Right cardiac atrium (tissue), 5 donors: Measurements from ENCODE around the gene GNAT2. TPM values are rescaled to one million over a fixed set of nuclear protein-coding genes. Genes with fewer than 3 reads are reported as not detected.

Experiments
- ATAC-seq, 2 donors: fragments of 200-7000 bp; cut with Tn5 transposase; one replicate each; pipeline versions ENCODE4 v1.8.0 to v1.9.1; 2020; ENCODE audit warnings: moderate library complexity in 2 of 2, mild to moderate bottlenecking in 1 of 2
- DNase-seq, 3 donors: peaks; one replicate each; pipeline ENCODE4 v3.0.0-alpha.2; 2020
- H3K27ac ChIP-seq: one replicate; pipeline ENCODE4 v1.5.1; 2013; ENCODE audit warnings: mild to moderate bottlenecking, low read length, control low read depth, moderate library complexity
- H3K27me3 ChIP-seq: one replicate; pipeline ENCODE4 v1.6.1; 2013; ENCODE audit not compliant: control insufficient read depth, insufficient read depth
- H3K4me1 ChIP-seq: one replicate; pipeline ENCODE4 v1.6.1; 2013; ENCODE audit warnings: low read length; ENCODE audit not compliant: control insufficient read depth, insufficient read depth
- H3K4me3 ChIP-seq: one replicate; pipeline ENCODE4 v1.5.1; 2013; ENCODE audit warnings: low read length, control low read depth
- H3K9me3 ChIP-seq: one replicate; pipeline ENCODE4 v1.6.1; 2013; ENCODE audit warnings: low read length; ENCODE audit not compliant: control insufficient read depth
- WGBS: extraction: QIAGEN DNeasy Blood & Tissue Kit; methylation state at CpG from one replicate; pipeline ENCODE4 v1.1.7; 2013; 5-methylcytosine and 5-hydroxymethylcytosine counted together
- intact Hi-C, 4 donors: fragments of 100-400 bp; cut with DNase I; formaldehyde crosslinking; loops; one replicate each; pipeline versions ENCODE4 v1.11.0 to v1.14.0; 2022 to 2023
- polyA plus RNA-seq: library from polyadenylated mRNA; stranded (reverse); fragments of 200-250 nt; gene quantifications from one replicate; pipeline ENCODE4 v1.2.3, GENCODE V29; 2013
- total RNA-seq, 4 donors: library from RNA; stranded (reverse); fragmentation: NEBNext Ultra II Directional; extraction: Animal tissue kit (Norgen Biotek cat#: 25700); gene quantifications; one replicate each; pipeline ENCODE4 v1.2.1, GENCODE V29; 2021
- donor health status: healthy with polysubstance abuse.
- donor health status: DM: no; HTN: yes; CAD: no.
- donor health status: DM: no; HTN: no; CAD: no.
- donor health status: DM: no; HTN: yes; CAD: no; lungs with severe emphysema.
- donor health status: DM: yes; HTN: yes; CAD: no.

GNAT2 gene
- total and polyA plus RNA-seq, 5 donors = not detected

- ATAC-seq (peak; percentile 34 to 50), DNase-seq (peak; percentile 60 to 76 (median 69))
- no peaks in the 10 kb centered on the region for H3K9me3 ChIP-seq
- no peaks in the 10 kb centered on the region for H3K27me3 ChIP-seq
- intact Hi-C loops = no loop called here
- peak overlapping the region; percentile 71 for H3K27ac ChIP-seq
- peaks cover 9% of the 10 kb centered on the region for H3K4me1 ChIP-seq
- 0% methylated on average over 9 of the region's 9 CpGs for whole genome bisulfite sequencing
- H3K4me3 ChIP-seq = peak overlapping the region; percentile 76
These were observed 980 bp upstream of the GNAT2 start for GRCh38 chr1:109620401-109620791.

- H3K27ac ChIP-seq = peak overlapping the region; percentile 30
- 47% methylated on average over 9 of the region's 9 CpGs for WGBS
- DNase-seq (peak in 1 of 3 donors; percentile 27), ATAC-seq (no peak)
- no peaks in the 10 kb centered on the region for H3K9me3 ChIP-seq
- H3K4me1 ChIP-seq = peaks cover 9% of the 10 kb centered on the region
- intact Hi-C loops = no loop called here
- no peaks in the 10 kb centered on the region for H3K27me3 ChIP-seq
- peak overlapping the region; percentile 76 for H3K4me3 ChIP-seq
These were observed 498 bp downstream of the GNAT2 start for GRCh38 chr1:109618661-109619575.

DNA sequence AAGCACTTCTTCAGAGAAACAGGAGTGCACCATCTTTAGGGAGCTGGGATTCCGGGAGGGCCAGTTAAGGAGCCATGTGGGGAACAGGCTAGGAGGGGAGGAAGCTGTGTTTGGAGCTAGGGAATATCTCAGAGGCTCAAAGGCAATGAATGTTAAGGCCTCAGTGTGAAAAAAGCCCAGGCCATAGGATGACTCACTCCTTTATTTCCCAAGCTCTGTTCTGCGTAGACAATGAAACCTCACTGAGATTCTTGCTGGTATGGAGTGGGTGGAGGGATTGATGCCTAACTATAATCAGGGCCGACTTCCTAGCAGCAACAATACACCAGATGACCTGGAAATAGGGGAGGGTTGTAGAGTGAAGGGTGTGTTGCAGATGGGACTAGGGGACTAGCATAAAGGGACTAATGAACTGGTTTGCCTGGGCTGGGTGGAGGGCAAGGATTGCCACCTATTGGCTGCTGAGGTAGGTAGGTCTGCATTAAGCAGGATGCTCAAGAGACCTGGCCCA is 2.1 kb downstream of the GNAT2 start:
- whole genome bisulfite sequencing = 51% methylated on average over 3 of the region's 3 CpGs
- H3K27me3 ChIP-seq = no peaks in the 10 kb centered on the region
- H3K4me3 ChIP-seq = no peak overlapping the region
- intact Hi-C loops = no loop called here
- no peaks in the 10 kb centered on the region for H3K9me3 ChIP-seq
- H3K4me1 ChIP-seq = peaks cover 2% of the 10 kb centered on the region
- peak in 1 of 2 donors; percentile 62 for ATAC-seq
- peak in 1 of 3 donors; percentile 18 for DNase-seq
- peak overlapping the region; percentile 21 for H3K27ac ChIP-seq

GRCh38 chr1:109616391-109616790 is 3.0 kb downstream of the GNAT2 start:
- Histone ChIP-seq H3K27me3 (no peaks in the 10 kb centered on the region), H3K27ac (no peak overlapping the region), H3K4me1 (peaks cover 2% of the 10 kb centered on the region), H3K4me3 (no peak overlapping the region), H3K9me3 (no peaks in the 10 kb centered on the region)
- ATAC-seq (no peak), DNase-seq (no peak)
- intact Hi-C loops = no loop called here
- WGBS = 70% methylated on average over 3 of the region's 3 CpGs

GRCh38 chr1:109615879-109616278 is 3.5 kb downstream of the GNAT2 start:
- Histone ChIP-seq H3K4me1 (peaks cover 2% of the 10 kb centered on the region), H3K9me3 (no peaks in the 10 kb centered on the region), H3K4me3 (no peak overlapping the region), H3K27me3 (no peaks in the 10 kb centered on the region), H3K27ac (no peak overlapping the region)
- peak in 1 of 3 donors; percentile 53 for DNase-seq
- 55% methylated on average over 3 of the region's 3 CpGs for WGBS
- intact Hi-C loops = no loop called here
- ATAC-seq = peak in 1 of 2 donors; percentile 7

DNA sequence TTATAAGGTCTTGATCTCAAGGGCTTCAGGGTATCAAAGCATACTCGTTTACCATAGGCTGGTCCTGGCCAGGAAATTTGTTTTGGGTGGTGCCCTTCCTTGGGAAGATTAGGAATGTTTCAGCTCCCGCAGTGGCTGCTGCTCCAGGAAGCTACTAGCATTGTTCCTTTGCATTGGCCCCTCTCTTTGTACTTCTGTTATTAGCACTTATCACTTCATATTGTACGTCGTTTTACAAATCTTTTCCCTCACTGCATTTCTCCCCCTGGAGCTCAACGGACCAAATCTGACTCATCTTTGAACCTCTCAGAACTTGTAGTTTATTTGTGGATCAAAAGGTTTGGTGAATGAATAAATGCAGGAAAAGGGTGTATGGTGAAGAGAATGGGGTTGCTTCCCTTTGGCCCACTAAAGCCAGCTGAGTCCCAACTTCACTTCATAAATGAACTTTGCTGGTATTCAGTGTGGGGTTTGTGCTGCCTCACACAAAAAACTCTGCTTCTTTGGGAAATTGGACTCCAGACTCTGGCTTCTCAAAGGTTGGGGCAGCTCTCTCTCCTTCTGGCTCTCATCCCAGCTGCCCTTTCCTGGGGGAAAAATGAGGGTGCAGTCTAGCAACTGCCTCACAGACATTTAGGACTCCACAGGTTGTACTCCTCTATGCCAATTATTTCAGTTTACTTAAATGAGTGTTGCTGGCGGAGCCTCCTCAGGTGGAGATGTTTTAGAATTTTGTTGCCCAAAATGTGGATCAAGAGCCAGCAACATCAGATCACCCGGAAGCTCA is 5.9 kb downstream of the GNAT2 start:
- H3K27me3 ChIP-seq = no peaks in the 10 kb centered on the region
- H3K27ac ChIP-seq = no peak overlapping the region
- H3K9me3 ChIP-seq = no peaks in the 10 kb centered on the region
- no peak overlapping the region for H3K4me3 ChIP-seq
- DNase-seq = peak in 1 of 3 donors; percentile 21
- WGBS = 50% methylated on average over 7 of the region's 7 CpGs
- intact Hi-C loops = no loop called here
- peak in 1 of 2 donors; percentile 65 for ATAC-seq
- H3K4me1 ChIP-seq = no peaks in the 10 kb centered on the region

DNA sequence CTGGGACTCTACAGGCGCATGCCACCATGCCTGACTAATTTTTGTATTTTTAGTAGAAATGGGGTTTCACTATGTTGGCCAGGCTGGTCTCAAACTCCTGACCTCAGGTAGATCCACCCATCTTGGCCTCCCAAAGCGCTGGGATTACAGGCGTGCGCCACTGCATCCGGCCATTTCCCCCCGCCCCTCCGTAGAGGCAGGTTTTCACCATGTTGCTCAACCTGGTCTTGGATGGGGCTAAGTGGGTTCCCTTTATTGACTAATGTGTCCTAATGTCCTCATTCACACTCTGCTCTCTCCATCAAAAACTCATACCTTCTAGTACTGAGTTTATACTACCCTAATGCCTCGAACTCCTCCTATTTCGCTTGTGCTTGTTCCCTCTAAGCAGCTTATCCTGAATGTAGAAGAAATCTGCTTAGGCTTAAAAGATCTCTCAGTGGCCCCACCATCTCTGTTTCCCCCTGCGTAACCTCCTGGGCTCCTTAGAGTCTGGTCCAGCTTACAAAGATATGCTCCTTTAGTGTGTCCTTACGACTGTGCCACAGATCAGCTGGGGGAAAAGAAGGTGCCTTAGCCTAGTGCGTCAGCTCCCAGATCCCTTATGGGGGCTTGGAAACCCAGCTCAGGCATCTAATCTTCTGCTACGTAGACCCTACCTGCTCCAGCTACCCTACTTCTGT is 8.0 kb downstream of the GNAT2 start:
- H3K27ac ChIP-seq = no peak overlapping the region
- intact Hi-C loops = no loop called here
- no peaks in the 10 kb centered on the region for H3K9me3 ChIP-seq
- DNase-seq (no peak), ATAC-seq (no peak)
- no peak overlapping the region for H3K4me3 ChIP-seq
- no peaks in the 10 kb centered on the region for H3K27me3 ChIP-seq
- no peaks in the 10 kb centered on the region for H3K4me1 ChIP-seq
- WGBS = 90% methylated on average over 13 of the region's 13 CpGs

GRCh38 chr1:109610609-109611307 is 8.7 kb downstream of the GNAT2 start:
- H3K27me3 ChIP-seq = no peaks in the 10 kb centered on the region
- 47% methylated on average over 3 of the region's 3 CpGs for WGBS
- no peak for DNase-seq
- intact Hi-C loops = no loop called here
- ATAC-seq = no peak
- H3K4me1 ChIP-seq = no peaks in the 10 kb centered on the region
- H3K27ac ChIP-seq = no peak overlapping the region
- H3K4me3 ChIP-seq = no peak overlapping the region
- no peaks in the 10 kb centered on the region for H3K9me3 ChIP-seq

DNA sequence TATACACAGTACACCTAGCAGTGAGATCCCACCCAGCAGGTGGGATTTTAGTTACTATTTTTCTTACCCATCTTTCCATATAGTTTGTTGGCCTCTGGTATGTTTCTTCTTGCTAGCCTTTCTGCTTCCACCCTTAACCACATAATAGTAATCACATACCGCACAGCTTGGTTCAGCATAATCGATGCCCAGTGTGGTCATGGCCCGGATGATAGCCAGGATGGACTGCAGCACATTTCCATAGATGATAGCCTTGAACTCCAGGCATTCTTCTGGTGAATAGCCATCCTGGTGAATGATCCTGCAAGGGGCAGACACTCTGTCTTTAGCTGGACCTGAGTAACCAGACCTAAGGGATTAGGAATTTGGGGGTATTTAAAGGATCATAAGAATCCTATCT is 9.5 kb downstream of the GNAT2 start:
- Histone ChIP-seq H3K4me1 (no peaks in the 10 kb centered on the region), H3K9me3 (no peaks in the 10 kb centered on the region), H3K4me3 (no peak overlapping the region), H3K27me3 (no peaks in the 10 kb centered on the region), H3K27ac (no peak overlapping the region)
- intact Hi-C loops = no loop called here
- DNase-seq = no peak
- no peak for ATAC-seq
- 95% methylated on average over 3 of the region's 3 CpGs for WGBS

GRCh38 chr1:109605381-109605780 is 14.0 kb downstream of the GNAT2 start:
- ATAC-seq (no peak), DNase-seq (no peak)
- no peak overlapping the region for H3K27ac ChIP-seq
- H3K4me1 ChIP-seq = no peaks in the 10 kb centered on the region
- H3K9me3 ChIP-seq = no peaks in the 10 kb centered on the region
- intact Hi-C loops = no loop called here
- WGBS = 77% methylated on average over 1 of the region's 1 CpG
- no peaks in the 10 kb centered on the region for H3K27me3 ChIP-seq
- H3K4me3 ChIP-seq = no peak overlapping the region
